Measurements from ENCODE around the gene PCNX1.
A peak's percentile ranks its signal among the peaks of the same experiment; 100 is the strongest.
"Not testable (repeated sequence)": the region's sequence is repeated elsewhere in the genome, so short reads cannot be mapped to it uniquely, and the experiment has no call there.

The PCNX1 gene

GRCh38 chr14:70907176-70907995, at the start of gene PCNX1:
Gene PCNX1, plus strand, starts transcription at chr14:70907459. Its CDS starts 392 bp downstream, at chr14:70907851.
- DNase-seq: peak; percentile 96

GRCh38 chr14:70857496-70857890, 49.8 kb upstream of the PCNX1 start:
- no peak for DNase-seq

GRCh38 chr14:70858641-70859040, 48.6 kb upstream of the PCNX1 start:
- no peak for DNase-seq

GRCh38 chr14:70866992-70867391, 40.3 kb upstream of the PCNX1 start:
- not testable (repeated sequence) for DNase-seq

- no peak for DNase-seq
Observed at GRCh38 chr14:70871001-70871400, 36.3 kb upstream of the PCNX1 start.

- DNase-seq: no peak
Observed at GRCh38 chr14:70871863-70872677, 35.2 kb upstream of the PCNX1 start.

- DNase-seq: no peak
Observed at GRCh38 chr14:70872678-70873020, 34.6 kb upstream of the PCNX1 start.

- no peak for DNase-seq
Observed at GRCh38 chr14:70873627-70874026, 33.6 kb upstream of the PCNX1 start.

GRCh38 chr14:70875811-70876460, 31.3 kb upstream of the PCNX1 start:
- DNase-seq: not testable (repeated sequence)

- no peak for DNase-seq
Observed at GRCh38 chr14:70879448-70879847, 27.8 kb upstream of the PCNX1 start.

- DNase-seq: not testable (repeated sequence)
Observed at GRCh38 chr14:70880888-70881287, 26.4 kb upstream of the PCNX1 start.

GRCh38 chr14:70881549-70882177, 25.6 kb upstream of the PCNX1 start:
- no peak for DNase-seq

- no peak for DNase-seq
Observed at GRCh38 chr14:70882776-70883492, 24.3 kb upstream of the PCNX1 start.

- DNase-seq: no peak
Observed at GRCh38 chr14:70884595-70885342, 22.5 kb upstream of the PCNX1 start.

- DNase-seq: peak; percentile 79
Observed at GRCh38 chr14:70885343-70886022, 21.8 kb upstream of the PCNX1 start.

GRCh38 chr14:70886421-70887206, 20.6 kb upstream of the PCNX1 start:
- DNase-seq: peak; percentile 73

- no peak for DNase-seq
Observed at GRCh38 chr14:70887207-70887681, 20.0 kb upstream of the PCNX1 start.

GRCh38 chr14:70887737-70888499, 19.3 kb upstream of the PCNX1 start:
- no peak for DNase-seq

GRCh38 chr14:70888681-70889175, 18.5 kb upstream of the PCNX1 start:
- DNase-seq: no peak
